Activated CD8-positive, alpha-beta memory T cell treated with anti-CD3 and anti-CD28 coated beads, Interleukin-2, amount 50 U/mL, for 48 hours (primary cell): ENCODE results near the gene NOL11.
"Not testable (repeated sequence)": the region's sequence is repeated elsewhere in the genome, so short reads cannot be mapped to it uniquely, and the experiment has no call there.

Experiments used
- DNase-seq: peaks from one replicate; pipeline ENCODE4 v3.0.0-alpha.2; 2020

Gene NOL11

DNA sequence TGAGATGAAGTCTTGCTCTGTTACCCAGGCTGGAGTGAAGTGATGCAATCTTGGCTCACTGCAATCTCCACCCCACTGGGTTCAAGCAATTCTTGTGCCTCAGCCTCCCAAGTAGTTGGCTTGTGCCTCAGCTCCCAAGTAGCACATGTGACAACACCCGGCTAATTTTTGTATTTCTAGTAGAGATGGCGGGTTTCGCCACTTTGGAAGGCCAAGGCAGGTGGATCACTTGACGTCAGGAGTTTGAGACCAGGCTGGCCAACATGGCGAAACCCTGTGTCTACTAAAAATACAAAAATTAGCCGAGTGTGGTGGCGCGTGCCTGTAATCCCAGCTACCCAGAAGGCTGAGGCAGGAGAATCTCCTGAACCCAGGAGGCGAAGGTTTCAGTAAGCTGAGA, 39.0 kb downstream of the NOL11 start:
- not testable (repeated sequence) for DNase-seq

DNA sequence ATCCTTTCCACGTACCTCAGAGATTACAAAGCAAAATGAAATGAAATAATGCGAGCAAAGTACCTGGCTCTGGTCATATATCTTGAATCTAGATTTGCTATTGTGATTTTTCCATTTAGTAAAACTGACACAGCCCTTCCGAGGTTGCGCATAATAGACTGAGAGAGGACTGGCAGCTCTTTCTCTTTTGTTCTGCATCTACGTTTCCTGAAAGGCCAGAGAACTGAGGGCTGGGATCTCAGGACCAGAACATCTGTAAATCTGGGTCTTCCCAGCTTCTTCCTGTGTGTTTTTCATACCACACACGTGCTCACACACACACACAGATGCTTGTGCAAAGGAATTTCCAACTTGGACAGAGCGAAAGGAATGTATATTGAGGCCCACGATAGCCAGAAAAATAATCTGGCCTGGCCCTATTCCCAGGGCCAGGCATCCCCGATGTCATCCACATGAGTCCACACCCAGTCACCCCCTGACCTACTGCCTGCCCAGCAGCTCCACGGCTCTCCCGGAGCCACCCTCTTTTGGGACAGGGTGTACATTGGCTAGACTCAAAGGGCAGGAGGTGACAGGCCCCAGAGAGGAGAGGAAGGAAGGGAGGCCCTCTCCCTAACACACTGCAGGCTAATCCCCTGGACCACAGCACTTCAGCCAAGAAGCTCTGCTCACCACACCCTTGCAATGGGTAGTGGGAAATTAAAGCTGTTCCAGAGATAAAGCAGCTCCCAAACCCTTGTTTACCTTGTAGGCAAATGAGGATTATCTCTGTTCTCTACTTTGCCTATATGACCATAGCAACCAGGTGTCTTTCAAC, 41.8 kb downstream of the NOL11 start:
- no peak for DNase-seq

DNA sequence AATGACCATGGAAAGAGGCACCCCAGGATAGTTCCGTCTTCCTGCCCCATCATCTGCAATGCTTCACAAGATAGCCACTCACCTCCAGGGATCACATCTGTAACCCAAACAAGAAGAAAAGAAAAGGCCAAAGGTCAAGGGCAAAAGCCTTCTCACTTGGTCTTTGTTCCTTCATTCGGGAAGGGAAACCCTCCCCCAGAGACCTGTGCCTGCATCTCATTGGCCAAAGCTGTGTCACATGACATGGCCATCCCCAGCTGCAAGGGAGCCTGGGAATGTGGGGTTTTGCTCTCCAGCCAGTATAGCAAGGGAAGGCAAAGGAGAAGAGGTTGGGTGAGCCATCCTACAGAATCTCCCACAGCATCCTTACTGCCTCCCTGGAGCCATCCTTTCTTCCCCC, 47.9 kb downstream of the NOL11 start:
- no peak for DNase-seq

DNA sequence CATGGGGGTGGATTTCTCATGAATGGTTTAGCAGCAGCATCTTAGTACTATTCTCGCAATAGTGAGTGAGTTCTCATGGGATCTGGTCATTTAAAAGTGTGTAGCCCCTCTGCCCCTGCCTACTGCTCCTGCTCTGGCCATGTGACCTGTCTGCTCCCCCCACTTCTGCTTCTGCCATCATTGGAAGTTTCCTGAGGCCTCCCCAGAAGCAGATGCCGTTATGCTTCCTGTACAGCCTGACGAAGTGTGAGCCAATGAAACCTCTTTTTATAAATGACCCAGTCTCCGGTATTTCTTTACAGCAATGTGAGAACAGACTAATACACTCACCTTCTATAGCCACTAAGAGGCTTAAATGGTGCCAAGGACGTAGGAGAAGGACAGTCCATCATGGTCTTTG, 51.5 kb downstream of the NOL11 start:
- DNase-seq, result no peak

DNA sequence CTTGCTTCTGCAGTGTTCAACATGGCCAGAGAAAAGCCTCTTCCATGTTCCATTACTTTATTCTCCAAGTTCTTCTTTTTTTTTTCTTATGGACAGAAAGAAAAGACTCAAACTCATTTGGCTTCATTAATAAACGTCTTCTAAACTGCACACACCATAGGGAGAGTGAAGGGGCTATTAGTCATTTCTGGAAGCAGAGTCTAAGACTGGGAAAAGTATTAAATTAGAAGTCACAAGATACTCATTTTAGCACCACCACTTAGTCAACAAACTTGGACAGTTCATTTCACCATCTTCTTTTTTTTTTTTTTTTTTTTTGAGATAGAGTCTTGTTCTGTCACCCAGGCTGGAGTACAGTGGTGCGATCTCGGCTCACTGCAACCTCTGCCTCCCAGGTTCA, 52.8 kb downstream of the NOL11 start:
- DNase-seq, result no peak

DNA sequence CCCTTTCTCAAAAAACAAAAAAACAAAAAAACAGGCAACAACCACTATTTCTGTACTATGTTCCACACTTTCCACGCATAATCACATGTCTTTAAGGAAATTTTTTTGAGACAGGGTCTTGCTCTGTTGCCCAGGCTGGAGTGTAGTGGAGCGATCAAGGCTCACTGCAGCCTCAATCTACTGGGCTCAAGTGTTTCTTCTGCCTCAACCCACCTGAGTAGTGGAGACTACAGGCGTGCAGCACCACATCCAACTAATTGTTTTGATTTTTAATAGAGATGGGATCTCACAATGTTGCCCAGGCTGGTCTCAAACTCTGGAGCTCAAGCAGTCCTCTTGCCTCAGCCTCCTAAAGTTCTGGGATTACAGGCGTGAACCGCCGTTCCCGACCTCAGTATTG, 54.9 kb downstream of the NOL11 start:
- DNase-seq, result no peak

DNA sequence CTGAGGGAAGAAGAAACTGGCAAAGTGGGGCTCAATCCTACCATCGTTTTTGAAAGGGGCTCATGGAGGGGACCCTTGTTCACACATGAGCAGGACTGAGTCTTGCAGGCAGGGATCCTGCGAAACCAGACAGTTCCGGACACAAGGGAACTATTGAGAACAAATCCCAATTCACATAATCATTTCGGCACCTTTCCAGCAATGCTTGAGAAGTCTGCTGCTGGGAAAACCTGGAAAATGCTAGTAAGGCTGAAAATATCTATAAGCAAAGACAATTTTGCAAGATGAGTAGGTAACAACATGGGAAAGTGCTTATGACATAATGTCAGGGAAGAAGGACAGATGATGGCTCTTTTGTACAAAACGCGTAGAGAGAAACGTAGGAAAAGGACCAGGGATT, 55.5 kb downstream of the NOL11 start:
- DNase-seq, result no peak

DNA sequence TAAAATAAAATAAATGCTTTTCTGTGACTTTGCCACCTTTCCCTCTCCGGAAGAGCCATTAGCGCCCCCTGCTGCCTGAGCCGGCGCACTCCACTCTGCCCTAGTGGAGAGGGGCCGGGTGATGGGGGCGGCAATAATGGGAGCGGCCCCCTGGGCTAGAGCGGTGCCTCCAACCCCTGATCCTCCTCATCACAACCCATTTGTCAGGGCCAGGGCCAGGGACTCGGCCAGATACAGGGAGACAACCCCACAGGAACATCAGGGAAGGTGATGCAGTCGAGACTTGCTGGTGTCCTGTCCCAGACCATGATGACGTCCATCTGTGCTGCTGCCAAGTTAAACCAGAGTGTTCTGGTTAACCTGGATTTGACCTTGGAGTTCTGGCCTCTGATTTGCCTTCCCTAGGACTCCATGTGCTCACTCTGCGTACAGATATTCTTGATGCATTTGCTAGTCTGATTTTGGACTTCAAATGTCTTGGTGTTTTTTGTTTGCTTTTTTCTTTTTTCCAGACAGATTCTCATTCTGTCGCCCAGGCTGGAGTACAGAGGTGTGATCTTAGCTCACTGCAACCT, 61.4 kb downstream of the NOL11 start:
- DNase-seq, result peak; percentile 76

DNA sequence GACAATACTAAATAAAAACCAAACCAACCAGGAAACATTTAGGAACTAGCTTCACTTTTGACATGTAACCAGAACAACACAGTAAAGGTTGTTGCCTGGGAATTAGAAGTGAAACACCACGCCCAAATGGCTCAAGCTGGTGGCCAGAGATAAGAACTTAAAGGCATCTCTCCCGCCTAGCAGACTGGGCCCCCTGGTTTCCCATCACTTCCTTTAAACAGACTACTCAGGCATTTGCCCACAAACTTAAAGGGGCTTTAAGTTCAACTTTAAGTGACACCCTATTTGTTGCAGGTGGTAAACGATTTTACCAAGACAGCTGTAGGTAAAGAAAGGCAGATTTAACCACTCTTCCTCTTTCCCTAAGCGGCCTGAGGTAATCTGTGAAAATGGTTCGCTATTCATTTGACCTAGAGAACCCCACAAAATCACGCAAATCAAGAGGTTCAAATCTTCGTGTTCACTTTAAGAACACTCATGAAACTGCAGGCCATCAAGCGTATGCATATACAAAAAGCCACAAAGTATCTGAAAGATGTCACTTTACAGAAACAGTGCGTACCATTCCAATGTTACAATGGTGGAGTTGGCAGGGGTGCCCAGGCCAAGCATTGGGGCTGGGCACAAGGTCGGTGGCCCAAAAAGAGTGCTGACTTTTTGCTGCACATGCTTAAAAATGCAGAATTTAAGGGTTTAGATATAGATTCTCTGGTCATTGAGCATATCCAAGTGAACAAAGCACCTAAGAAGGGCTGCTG, 66.8 kb downstream of the NOL11 start:
- no peak for DNase-seq

DNA sequence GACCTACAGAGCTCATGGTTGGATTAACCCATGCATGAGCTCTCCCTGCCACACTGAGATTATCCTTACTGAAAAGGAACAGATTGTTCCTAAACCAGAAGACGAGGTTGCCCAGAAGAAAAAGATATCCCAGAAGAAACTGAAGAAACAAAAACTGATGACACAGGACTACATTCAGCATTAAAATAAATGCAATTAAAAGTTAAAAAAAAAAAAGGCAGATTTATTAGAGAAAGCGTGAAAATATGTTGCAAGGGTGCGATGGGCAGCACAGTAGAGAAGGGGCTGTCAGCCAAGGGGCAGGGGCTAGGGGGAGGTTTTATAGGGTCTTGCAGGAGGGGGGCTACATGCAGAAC, 67.4 kb downstream of the NOL11 start:
- no peak for DNase-seq

DNA sequence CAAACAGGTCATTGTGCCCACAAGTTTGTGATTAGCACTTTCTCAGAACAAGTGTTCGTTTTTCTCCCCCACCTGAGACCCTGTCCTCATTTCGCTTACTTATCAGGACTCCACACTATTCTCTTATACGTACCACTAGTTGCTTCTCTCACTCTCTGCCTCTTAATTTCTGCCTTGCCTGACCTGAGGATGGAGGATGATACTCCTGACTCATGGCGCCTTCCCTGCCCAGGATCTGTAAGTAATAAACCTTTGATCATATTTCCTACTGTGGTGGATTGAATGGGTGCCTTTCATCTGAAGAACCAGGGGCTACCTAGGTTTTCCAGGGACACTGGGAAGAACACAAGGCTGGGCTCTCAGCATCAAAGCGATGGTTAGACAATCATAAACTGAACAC, 67.8 kb downstream of the NOL11 start:
- no peak for DNase-seq
